ENCODE measurements around the gene RBM43. TPM values are rescaled to one million over a fixed set of nuclear protein-coding genes. Genes with fewer than 3 reads are reported as not detected.
"Not testable (repeated sequence)": the region's sequence is repeated elsewhere in the genome, so short reads cannot be mapped to it uniquely, and the experiment has no call there.

RBM43 gene
- total RNA-seq, 1 experiment from 2014 or later, result 3.0 TPM

DNA sequence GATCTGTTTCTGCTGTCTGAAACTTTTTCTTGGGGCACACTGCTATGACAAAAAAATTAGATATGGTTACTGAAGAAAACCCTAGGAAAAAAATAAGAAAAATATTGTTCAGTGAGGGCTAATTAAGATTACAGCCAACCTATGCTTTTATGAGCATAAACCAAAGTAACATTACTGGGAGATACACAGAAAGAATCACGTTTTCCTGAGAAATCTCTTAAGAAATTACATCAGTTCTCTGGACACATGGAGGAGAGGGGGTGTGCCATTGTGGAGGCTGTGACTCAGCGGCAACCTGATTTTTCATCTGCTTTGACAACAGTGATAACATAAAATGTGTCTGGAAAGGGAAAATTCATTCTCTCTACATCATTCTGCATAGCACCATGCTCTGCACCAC, 41.2 kb upstream of the RBM43 start:
- intact Hi-C loops (cut with micrococcal nuclease), result no loop called here
- no peak overlapping the region for H3K4me3 Mint-ChIP-seq (ENCODE audit: unreplicated experiment)
- ChIA-PET CTCF (no interaction called here), POLR2A (interaction anchor here (0.7 to 1.0 kb wide), 2 partner anchors 12 to 14 kb away, joined by 3 to 4 read pairs; partner anchors contain the start of gene NMI)
- H3K27me3 Mint-ChIP-seq (ENCODE audit: insufficient read depth, unreplicated experiment), result no peaks in the 10 kb centered on the region
- peaks cover 6% of the 10 kb centered on the region for H3K4me1 Mint-ChIP-seq (ENCODE audit: insufficient read depth, unreplicated experiment)
- H3K9me3 Mint-ChIP-seq (ENCODE audit: unreplicated experiment), result peaks cover 4% of the 10 kb centered on the region
- H3K27ac Mint-ChIP-seq (ENCODE audit: low read depth, unreplicated experiment), result no peak overlapping the region
- BruUV-seq (replicated peaks), result no TSS peak
- H3K36me3 Mint-ChIP-seq (ENCODE audit: insufficient read depth, unreplicated experiment), result no peaks in the 10 kb centered on the region
- DNase-seq (ENCODE audit: unreplicated experiment), result peak; percentile 46
- TF ChIP-seq, protein P1, sequence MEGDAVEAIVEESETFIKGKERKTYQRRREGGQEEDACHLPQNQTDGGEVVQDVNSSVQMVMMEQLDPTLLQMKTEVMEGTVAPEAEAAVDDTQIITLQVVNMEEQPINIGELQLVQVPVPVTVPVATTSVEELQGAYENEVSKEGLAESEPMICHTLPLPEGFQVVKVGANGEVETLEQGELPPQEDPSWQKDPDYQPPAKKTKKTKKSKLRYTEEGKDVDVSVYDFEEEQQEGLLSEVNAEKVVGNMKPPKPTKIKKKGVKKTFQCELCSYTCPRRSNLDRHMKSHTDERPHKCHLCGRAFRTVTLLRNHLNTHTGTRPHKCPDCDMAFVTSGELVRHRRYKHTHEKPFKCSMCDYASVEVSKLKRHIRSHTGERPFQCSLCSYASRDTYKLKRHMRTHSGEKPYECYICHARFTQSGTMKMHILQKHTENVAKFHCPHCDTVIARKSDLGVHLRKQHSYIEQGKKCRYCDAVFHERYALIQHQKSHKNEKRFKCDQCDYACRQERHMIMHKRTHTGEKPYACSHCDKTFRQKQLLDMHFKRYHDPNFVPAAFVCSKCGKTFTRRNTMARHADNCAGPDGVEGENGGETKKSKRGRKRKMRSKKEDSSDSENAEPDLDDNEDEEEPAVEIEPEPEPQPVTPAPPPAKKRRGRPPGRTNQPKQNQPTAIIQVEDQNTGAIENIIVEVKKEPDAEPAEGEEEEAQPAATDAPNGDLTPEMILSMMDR (IDR thresholded peaks at IDR 0.05; ENCODE audit: unreplicated experiment), result no peak

DNA sequence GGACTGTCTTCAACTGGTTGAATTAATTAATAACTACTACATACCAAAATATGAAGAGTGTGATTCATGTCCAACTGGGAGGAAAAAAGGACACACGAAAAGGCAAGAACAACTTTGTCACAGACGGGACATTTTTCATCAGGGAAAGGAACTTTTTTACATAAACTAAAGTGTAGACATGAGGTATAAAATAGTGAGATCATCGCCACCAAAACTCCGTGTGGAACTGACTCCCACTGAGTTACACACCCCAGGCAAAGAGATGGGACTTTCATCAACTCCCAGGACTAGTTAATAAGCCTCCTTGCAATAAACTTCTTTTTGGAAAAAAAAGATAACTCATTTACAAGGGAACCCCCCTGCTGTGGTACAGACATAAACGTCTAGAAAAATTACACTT, 40.7 kb upstream of the RBM43 start:
- no peak for DNase-seq (ENCODE audit: unreplicated experiment)
- intact Hi-C loops (cut with micrococcal nuclease), result no loop called here
- Mint-ChIP-seq H3K27me3 (ENCODE audit: insufficient read depth, unreplicated experiment) (no peaks in the 10 kb centered on the region), H3K4me3 (ENCODE audit: unreplicated experiment) (no peak overlapping the region), H3K36me3 (ENCODE audit: insufficient read depth, unreplicated experiment) (no peaks in the 10 kb centered on the region), H3K4me1 (ENCODE audit: insufficient read depth, unreplicated experiment) (peaks cover 6% of the 10 kb centered on the region), H3K27ac (ENCODE audit: low read depth, unreplicated experiment) (no peak overlapping the region), H3K9me3 (ENCODE audit: unreplicated experiment) (no peaks in the 10 kb centered on the region)
- TSS peak; percentile 89 for BruUV-seq (replicated peaks)
- CTCF ChIA-PET, result no interaction called here
- POLR2A ChIA-PET, result interaction anchor here (0.7 to 1.0 kb wide), 2 partner anchors 12 to 13 kb away, joined by 3 to 4 read pairs; partner anchors contain the start of gene NMI
- TF ChIP-seq, protein P1 (IDR thresholded peaks at IDR 0.05; ENCODE audit: unreplicated experiment), result no peak

DNA sequence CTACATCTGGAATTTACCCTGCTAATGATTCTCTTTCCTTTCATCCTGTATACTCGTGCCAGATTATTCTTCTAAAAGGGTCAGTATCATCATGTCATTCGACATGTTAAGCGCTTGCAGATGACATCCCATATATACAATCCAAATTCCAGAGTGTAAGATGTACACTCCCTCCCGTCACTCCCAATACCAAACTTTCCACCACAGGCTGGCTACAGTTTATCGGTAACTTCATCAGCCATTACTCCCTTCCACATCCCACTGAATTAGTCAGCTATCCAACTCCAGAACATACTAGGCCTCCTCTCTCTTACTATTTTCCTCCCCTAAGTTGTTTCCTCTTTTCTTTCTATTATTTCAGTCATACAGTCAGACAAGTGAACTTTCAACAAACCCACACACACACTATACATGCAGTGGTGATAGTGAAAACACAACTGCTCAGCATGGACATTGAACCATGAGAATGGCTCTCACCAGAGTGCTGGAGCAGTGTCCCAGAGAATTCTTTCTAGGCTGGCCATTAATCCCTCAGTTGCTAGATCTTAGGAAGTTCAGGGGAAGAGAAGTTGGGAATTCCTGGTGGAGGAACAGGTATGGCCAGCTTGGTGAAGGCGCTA, 38.4 kb upstream of the RBM43 start:
- ChIA-PET CTCF (interaction anchor here (1.1 kb wide), 1 partner anchor 11 kb away, joined by 3 read pairs; the partner anchor contains the start of gene NMI), POLR2A (no interaction called here)
- peaks cover 2% of the 10 kb centered on the region for H3K4me1 Mint-ChIP-seq (ENCODE audit: insufficient read depth, unreplicated experiment)
- intact Hi-C loops (cut with micrococcal nuclease), result no loop called here
- no peak for DNase-seq (ENCODE audit: unreplicated experiment)
- H3K9me3 Mint-ChIP-seq (ENCODE audit: unreplicated experiment), result no peaks in the 10 kb centered on the region
- no peak overlapping the region for H3K27ac Mint-ChIP-seq (ENCODE audit: low read depth, unreplicated experiment)
- no peaks in the 10 kb centered on the region for H3K36me3 Mint-ChIP-seq (ENCODE audit: insufficient read depth, unreplicated experiment)
- no peak overlapping the region for H3K4me3 Mint-ChIP-seq (ENCODE audit: unreplicated experiment)
- TF ChIP-seq, protein P1 (IDR thresholded peaks at IDR 0.05; ENCODE audit: unreplicated experiment), result no peak
- BruUV-seq (replicated peaks), result no TSS peak
- H3K27me3 Mint-ChIP-seq (ENCODE audit: insufficient read depth, unreplicated experiment), result no peaks in the 10 kb centered on the region

DNA sequence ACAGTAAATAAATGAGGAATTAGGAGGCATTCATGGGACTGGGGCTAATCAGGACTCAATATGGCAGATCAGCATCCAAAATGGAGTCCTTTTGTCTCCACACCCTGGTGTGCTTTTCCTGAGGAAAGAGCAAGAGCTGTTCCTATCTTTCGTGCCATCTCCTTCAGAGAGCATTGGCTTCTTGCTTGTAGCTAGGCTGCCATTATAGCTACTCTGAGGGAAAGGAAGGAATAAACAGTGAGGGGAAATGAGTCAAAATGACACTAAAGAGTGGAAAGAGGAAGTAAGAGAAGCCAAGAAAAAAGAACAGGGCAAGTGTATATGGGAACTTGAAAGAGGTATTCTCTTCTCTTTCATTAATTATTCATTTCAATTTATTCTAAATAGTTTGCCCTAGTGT, 36.2 kb upstream of the RBM43 start:
- H3K27ac Mint-ChIP-seq (ENCODE audit: low read depth, unreplicated experiment), result no peak overlapping the region
- no TSS peak for BruUV-seq (replicated peaks)
- H3K4me3 Mint-ChIP-seq (ENCODE audit: unreplicated experiment), result no peak overlapping the region
- ChIA-PET POLR2A (no interaction called here), CTCF (no interaction called here)
- intact Hi-C loops (cut with micrococcal nuclease), result no loop called here
- H3K27me3 Mint-ChIP-seq (ENCODE audit: insufficient read depth, unreplicated experiment), result no peaks in the 10 kb centered on the region
- TF ChIP-seq, protein P1 (IDR thresholded peaks at IDR 0.05; ENCODE audit: unreplicated experiment), result no peak
- DNase-seq (ENCODE audit: unreplicated experiment), result no peak
- H3K4me1 Mint-ChIP-seq (ENCODE audit: insufficient read depth, unreplicated experiment), result no peaks in the 10 kb centered on the region
- no peaks in the 10 kb centered on the region for H3K36me3 Mint-ChIP-seq (ENCODE audit: insufficient read depth, unreplicated experiment)
- H3K9me3 Mint-ChIP-seq (ENCODE audit: unreplicated experiment), result no peaks in the 10 kb centered on the region

DNA sequence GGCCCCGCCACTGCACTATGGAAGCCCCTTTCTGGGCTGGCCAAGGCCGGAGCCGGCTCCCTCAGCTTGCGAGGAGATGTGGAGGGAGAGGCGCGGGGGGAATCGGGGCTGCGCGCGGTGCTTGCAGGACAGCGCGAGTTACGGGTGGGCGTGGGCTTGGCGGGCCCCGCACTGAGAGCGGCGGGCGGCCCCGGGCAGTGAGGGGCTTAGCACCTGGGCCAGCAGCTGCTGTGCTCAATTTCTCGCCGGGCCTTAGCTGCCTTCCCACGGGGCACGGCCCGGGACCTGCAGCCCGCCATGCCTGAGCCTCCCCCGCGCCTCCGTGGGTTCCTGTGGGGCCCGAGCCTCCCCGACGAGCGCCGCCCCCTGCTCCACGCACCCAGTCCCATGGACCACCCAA, 34.3 kb upstream of the RBM43 start:
- H3K4me1 Mint-ChIP-seq (ENCODE audit: insufficient read depth, unreplicated experiment); POLR2A ChIA-PET; H3K36me3 Mint-ChIP-seq (ENCODE audit: insufficient read depth, unreplicated experiment); H3K4me3 Mint-ChIP-seq (ENCODE audit: unreplicated experiment); intact Hi-C loops (cut with micrococcal nuclease); DNase-seq (ENCODE audit: unreplicated experiment); H3K27me3 Mint-ChIP-seq (ENCODE audit: insufficient read depth, unreplicated experiment); CTCF ChIA-PET; H3K27ac Mint-ChIP-seq (ENCODE audit: low read depth, unreplicated experiment); H3K9me3 Mint-ChIP-seq (ENCODE audit: unreplicated experiment); BruUV-seq (replicated peaks): not testable (repeated sequence)

All from MCF 10A (cell line).